H9 (cell line): ENCODE results near the gene CEBPG. TPM values are rescaled to one million over a fixed set of nuclear protein-coding genes. Genes with fewer than 3 reads are reported as not detected.

Experiments
- DNase-seq: peaks from one replicate; pipeline ENCODE4 v3.0.0-alpha.2; 2017
- H2AFZ ChIP-seq: one replicate; pipeline ENCODE4 v1.6.1; 2013; ENCODE audit warnings: mild to moderate bottlenecking, low read length, control low read depth, moderate library complexity
- H2AK5ac ChIP-seq: 2 replicates; pipeline ENCODE4 v1.6.1; 2013; ENCODE audit warnings: low read length, control low read depth, mixed read lengths; ENCODE audit not compliant: insufficient read length
- H2BK120ac ChIP-seq: one replicate; pipeline ENCODE4 v1.6.1; 2013; ENCODE audit warnings: low read depth, mild to moderate bottlenecking, low read length, control low read depth, inconsistent platforms; ENCODE audit not compliant: poor library complexity, severe bottlenecking
- H2BK12ac ChIP-seq: 2 replicates; pipeline ENCODE4 v1.6.1; 2013; ENCODE audit warnings: low read length, control low read depth, mixed read lengths, low read depth; ENCODE audit not compliant: insufficient read length
- H2BK15ac ChIP-seq: 2 replicates; pipeline ENCODE4 v1.6.1; 2013; ENCODE audit warnings: low read depth, low read length, control low read depth
- H2BK20ac ChIP-seq: one replicate; pipeline ENCODE4 v1.6.1; 2013; ENCODE audit warnings: low read depth, mild to moderate bottlenecking, low read length, control low read depth, inconsistent platforms; ENCODE audit not compliant: poor library complexity, severe bottlenecking
- H2BK5ac ChIP-seq: 2 replicates; pipeline ENCODE4 v1.6.1; 2013; ENCODE audit warnings: low read length, control low read depth, mixed read lengths; ENCODE audit not compliant: insufficient read length
- H3K14ac ChIP-seq: 2 replicates; pipeline ENCODE4 v1.6.1; 2013; ENCODE audit warnings: low read length, control low read depth; ENCODE audit not compliant: insufficient read depth
- H3K18ac ChIP-seq: 2 replicates; pipeline ENCODE4 v1.6.1; 2013; ENCODE audit warnings: low read depth, mild to moderate bottlenecking, mixed read lengths, low read length, control low read depth; ENCODE audit not compliant: insufficient read length
- H3K23ac ChIP-seq: 2 replicates; pipeline ENCODE4 v1.6.1; 2013; ENCODE audit warnings: low read length, control low read depth, mixed read lengths, low read depth; ENCODE audit not compliant: insufficient read length
- H3K23me2 ChIP-seq: 2 replicates; pipeline ENCODE4 v1.6.1; 2013; ENCODE audit warnings: low read depth, mild to moderate bottlenecking, mixed read lengths, low read length, control low read depth; ENCODE audit not compliant: insufficient read length, poor library complexity, severe bottlenecking
- H3K27ac ChIP-seq: 2 replicates; pipeline ENCODE4 v1.5.1; 2013; ENCODE audit warnings: low read length, control low read depth, mixed read lengths, low read depth; ENCODE audit not compliant: insufficient read length
- H3K27me3 ChIP-seq: 2 replicates; pipeline ENCODE4 v1.6.1; 2013; ENCODE audit warnings: low read length, control low read depth, inconsistent platforms; ENCODE audit not compliant: insufficient read depth
- H3K4ac ChIP-seq: 2 replicates; pipeline ENCODE4 v1.6.1; 2013; ENCODE audit warnings: low read depth, mild to moderate bottlenecking, control low read depth, inconsistent platforms, low read length, moderate library complexity
- H3K4me1 ChIP-seq: 2 replicates; pipeline ENCODE4 v1.6.1; 2013; ENCODE audit warnings: low read length, control low read depth, inconsistent platforms; ENCODE audit not compliant: insufficient read depth
- H3K4me2 ChIP-seq: 2 replicates; pipeline ENCODE4 v1.6.1; 2013; ENCODE audit warnings: low read length, control low read depth, mixed read lengths; ENCODE audit not compliant: insufficient read length, insufficient read depth
- H3K56ac ChIP-seq: 2 replicates; pipeline ENCODE4 v1.6.1; 2013; ENCODE audit warnings: low read depth, mild to moderate bottlenecking, mixed read lengths, low read length, control low read depth; ENCODE audit not compliant: insufficient read length
- H3K79me1 ChIP-seq: 2 replicates; pipeline ENCODE4 v1.6.1; 2013; ENCODE audit warnings: low read depth, mild to moderate bottlenecking, moderate library complexity, low read length, control low read depth, inconsistent platforms; ENCODE audit not compliant: insufficient read depth, poor library complexity, severe bottlenecking
- H3K79me2 ChIP-seq: 2 replicates; pipeline ENCODE4 v1.6.1; 2013; ENCODE audit warnings: low read length, control low read depth, inconsistent platforms; ENCODE audit not compliant: insufficient read depth
- H3K9ac ChIP-seq: 2 replicates; pipeline ENCODE4 v1.6.1; 2013; ENCODE audit warnings: low read length, control low read depth, mixed read lengths; ENCODE audit not compliant: insufficient read length; ENCODE audit errors: extremely low read depth
- H3K9me3 ChIP-seq: one replicate; pipeline ENCODE4 v1.6.1; 2013; ENCODE audit warnings: low read depth, low read length, inconsistent platforms; ENCODE audit not compliant: control insufficient read depth
- H3T11ph ChIP-seq: one replicate; pipeline ENCODE4 v1.6.1; 2013; ENCODE audit warnings: mild to moderate bottlenecking, low read length, control low read depth, inconsistent platforms
- H4K20me1 ChIP-seq: one replicate; pipeline ENCODE4 v1.6.1; 2013; ENCODE audit not compliant: control insufficient read depth, insufficient read length, insufficient read depth
- H4K5ac ChIP-seq: 2 replicates; pipeline ENCODE4 v1.6.1; 2013; ENCODE audit warnings: low read depth, mild to moderate bottlenecking, mixed read lengths, low read length, control low read depth; ENCODE audit not compliant: insufficient read length
- H4K8ac ChIP-seq: replicated peaks from 2 replicates; pipeline ENCODE4 v1.6.1; 2013; ENCODE audit warnings: low read length, control low read depth, mixed read lengths, low read depth; ENCODE audit not compliant: insufficient read length
- H4K91ac ChIP-seq: 2 replicates; pipeline ENCODE4 v1.6.1; 2013; ENCODE audit warnings: low read depth, mild to moderate bottlenecking, moderate library complexity, mixed read lengths, low read length, control low read depth; ENCODE audit not compliant: insufficient read length
- H3K27ac Mint-ChIP-seq, 3 experiments: 2 replicates in 2 of 3; 3 replicates in 1 of 3; pipeline ENCODE4 v1.8.0; 2020 to 2021; ENCODE audit warnings: mixed read lengths in 3 of 3, mild to moderate bottlenecking in 1 of 3, moderate library complexity in 1 of 3
- H3K27me3 Mint-ChIP-seq: 2 replicates; pipeline ENCODE4 v1.8.0; 2021; ENCODE audit warnings: low read depth, mild to moderate bottlenecking, moderate library complexity, mixed read lengths
- H3K36me3 Mint-ChIP-seq, 3 experiments: 2 replicates in 2 of 3; 3 replicates in 1 of 3; pipeline ENCODE4 v1.8.0; 2020 to 2021; ENCODE audit warnings: low read depth in 3 of 3, mixed read lengths in 3 of 3; ENCODE audit not compliant: insufficient read depth in 1 of 3
- H3K4me1 Mint-ChIP-seq, 2 experiments: 2 replicates each; pipeline ENCODE4 v1.8.0; 2020; ENCODE audit warnings: mixed read lengths in 2 of 2
- H3K4me3 Mint-ChIP-seq, 2 experiments: 2 replicates in 1 of 2; 3 replicates in 1 of 2; pipeline ENCODE4 v1.8.0; 2020 to 2021; ENCODE audit warnings: mild to moderate bottlenecking in 2 of 2, mixed read lengths in 2 of 2, moderate library complexity in 1 of 2
- H3K9me3 Mint-ChIP-seq, 2 experiments: 2 replicates in 1 of 2; 3 replicates in 1 of 2; pipeline ENCODE4 v1.8.0; 2020; ENCODE audit warnings: mild to moderate bottlenecking in 2 of 2, mixed read lengths in 2 of 2, moderate library complexity in 1 of 2
- whole genome bisulfite sequencing: extraction: QIAGEN DNeasy Blood & Tissue Kit; methylation state at CpG from one replicate; pipeline ENCODE4 v1.1.7; 2013; ENCODE audit warnings: missing lambda C conversion rate, low lambda C conversion rate, mixed read lengths; ENCODE audit not compliant: insufficient read length; ENCODE audit errors: extremely low coverage; 5-methylcytosine and 5-hydroxymethylcytosine counted together
- total RNA-seq: library from RNA; stranded (reverse); gene quantifications from 2 replicates; pipeline ENCODE4 v1.2.1, GENCODE V29; 2021
- TF ChIP-seq, protein P1 (sequence below): fragments of 200-600 bp; sonication (generic); conservative IDR thresholded peaks from 3 replicates; pipeline ENCODE4 v1.8.0; 2021; ENCODE audit warnings: antibody characterized with exemption, mild to moderate bottlenecking

The CEBPG gene
- total RNA-seq, 1 experiment from 2014 or later, result 33.7 TPM

DNA sequence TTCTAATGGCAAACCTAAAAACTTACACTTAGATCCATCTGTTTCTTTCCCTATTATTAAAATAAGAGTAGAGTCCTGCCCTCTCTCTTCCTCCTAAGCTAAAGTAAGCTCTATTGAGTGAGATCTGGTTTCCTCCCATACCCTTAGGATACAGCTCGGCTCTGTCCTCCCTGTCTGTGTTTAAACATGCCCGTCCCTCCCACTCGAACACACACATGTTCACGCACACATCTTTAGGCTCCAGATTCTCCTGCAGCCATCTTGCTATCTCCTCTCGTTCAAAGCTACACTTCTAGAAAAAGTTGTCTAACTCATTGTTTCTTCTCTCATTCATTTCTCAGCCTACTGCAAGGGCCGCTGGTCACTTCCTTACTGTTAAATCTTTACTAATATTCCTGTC lies 15.1 kb upstream of the CEBPG start:
- no peaks in the 10 kb centered on the region for H3K79me1 ChIP-seq
- no peak overlapping the region for H3K23ac ChIP-seq
- no peak overlapping the region for H2AFZ ChIP-seq
- no peak for DNase-seq
- no peak overlapping the region for H3K14ac ChIP-seq
- no peaks in the 10 kb centered on the region for H3K23me2 ChIP-seq
- peaks cover 2% of the 10 kb centered on the region; the same call in 1 of the 2 replicates for H3K27me3 Mint-ChIP-seq
- no peaks in the 10 kb centered on the region for H4K20me1 ChIP-seq
- H3K9me3 Mint-ChIP-seq, result peaks cover 9% of the 10 kb centered on the region in 2 experiments
- no peak overlapping the region for H3K56ac ChIP-seq
- no peaks in the 10 kb centered on the region for H3K27me3 ChIP-seq
- H2BK20ac ChIP-seq, result no peak overlapping the region
- no peak overlapping the region for H4K5ac ChIP-seq
- H3K79me2 ChIP-seq, result no peaks in the 10 kb centered on the region
- no peak overlapping the region for H2BK5ac ChIP-seq
- H2BK120ac ChIP-seq, result no peak overlapping the region
- no peak overlapping the region for H3K4me3 Mint-ChIP-seq
- no peak overlapping the region for H2BK15ac ChIP-seq
- H3K36me3 Mint-ChIP-seq, result no peaks in the 10 kb centered on the region
- H3K9me3 ChIP-seq, result no peaks in the 10 kb centered on the region
- no peak overlapping the region for H3T11ph ChIP-seq
- no peak overlapping the region for H3K9ac ChIP-seq
- H3K4ac ChIP-seq, result no peak overlapping the region
- H3K27ac ChIP-seq, result no peak overlapping the region
- TF ChIP-seq, protein P1, sequence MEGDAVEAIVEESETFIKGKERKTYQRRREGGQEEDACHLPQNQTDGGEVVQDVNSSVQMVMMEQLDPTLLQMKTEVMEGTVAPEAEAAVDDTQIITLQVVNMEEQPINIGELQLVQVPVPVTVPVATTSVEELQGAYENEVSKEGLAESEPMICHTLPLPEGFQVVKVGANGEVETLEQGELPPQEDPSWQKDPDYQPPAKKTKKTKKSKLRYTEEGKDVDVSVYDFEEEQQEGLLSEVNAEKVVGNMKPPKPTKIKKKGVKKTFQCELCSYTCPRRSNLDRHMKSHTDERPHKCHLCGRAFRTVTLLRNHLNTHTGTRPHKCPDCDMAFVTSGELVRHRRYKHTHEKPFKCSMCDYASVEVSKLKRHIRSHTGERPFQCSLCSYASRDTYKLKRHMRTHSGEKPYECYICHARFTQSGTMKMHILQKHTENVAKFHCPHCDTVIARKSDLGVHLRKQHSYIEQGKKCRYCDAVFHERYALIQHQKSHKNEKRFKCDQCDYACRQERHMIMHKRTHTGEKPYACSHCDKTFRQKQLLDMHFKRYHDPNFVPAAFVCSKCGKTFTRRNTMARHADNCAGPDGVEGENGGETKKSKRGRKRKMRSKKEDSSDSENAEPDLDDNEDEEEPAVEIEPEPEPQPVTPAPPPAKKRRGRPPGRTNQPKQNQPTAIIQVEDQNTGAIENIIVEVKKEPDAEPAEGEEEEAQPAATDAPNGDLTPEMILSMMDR, result no peak
- H3K18ac ChIP-seq, result no peak overlapping the region
- no peak overlapping the region for H2AK5ac ChIP-seq
- H4K8ac ChIP-seq, result no peak overlapping the region
- H4K91ac ChIP-seq, result no peak overlapping the region
- no peaks in the 10 kb centered on the region for H3K4me1 ChIP-seq
- H3K4me2 ChIP-seq, result no peak overlapping the region
- no peak overlapping the region for H2BK12ac ChIP-seq
- H3K4me1 Mint-ChIP-seq, result no peaks in the 10 kb centered on the region; a peak in 1 of 4 replicates
- no peak overlapping the region; a peak in 1 of 7 replicates for H3K27ac Mint-ChIP-seq
- no CpG with 5 or more reads among the region's 6 CpGs for WGBS
